Daoy (cell line): ENCODE measurements around the gene MYMX. TPM values are rescaled to one million over a fixed set of nuclear protein-coding genes. Genes with fewer than 3 reads are reported as not detected.
A peak's percentile ranks its signal among the peaks of the same experiment; 100 is the strongest.
"Not testable (repeated sequence)": the region's sequence is repeated elsewhere in the genome, so short reads cannot be mapped to it uniquely, and the experiment has no call there.

Source experiments
- DNase-seq: peaks from one replicate; pipeline ENCODE4 v3.0.0-alpha.2; 2015; ENCODE audit warnings: low read depth
- total RNA-seq: library from RNA; depleted of rRNA; stranded (reverse); fragments of >200 nt; shearing (Covaris generic); gene quantifications from 2 replicates; pipeline ENCODE4 v1.2.3, GENCODE V29; 2014; rRNA removed

Gene MYMX
- total RNA-seq = not detected in 2 replicates

DNA sequence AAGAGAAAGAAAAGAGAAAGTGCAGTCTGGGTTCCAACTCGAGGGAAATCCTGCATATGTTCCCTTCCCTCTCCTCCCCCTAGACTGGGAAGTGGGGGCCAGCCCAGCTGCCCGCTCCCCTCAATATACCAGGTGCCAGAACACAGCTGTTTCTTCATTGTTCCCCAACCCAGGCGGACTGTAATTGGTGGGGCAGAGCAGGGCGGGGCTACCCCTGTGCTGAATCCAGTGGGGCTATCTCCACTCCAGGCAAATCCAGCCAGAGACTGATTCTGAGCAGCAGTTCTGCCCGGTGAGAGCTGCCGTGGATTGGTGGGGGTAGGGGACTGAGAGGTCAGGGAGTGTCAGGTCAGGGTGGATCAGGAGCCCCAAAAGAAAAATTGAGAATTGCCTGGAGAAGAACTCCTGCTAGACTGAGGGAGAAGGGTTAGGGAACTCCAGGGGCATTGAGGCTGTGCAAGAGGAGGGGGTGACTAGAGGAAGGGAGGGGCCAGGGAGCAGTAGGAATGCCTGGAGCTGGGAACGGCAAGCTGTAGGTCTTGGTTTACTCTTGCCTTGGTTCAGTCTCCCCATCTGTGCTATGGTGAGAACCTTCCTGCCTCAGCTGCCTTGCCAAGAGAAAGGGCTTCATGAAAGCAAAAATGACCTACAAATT, at the start of gene MYMX:
MYMX (plus strand) TSS at position 250 of the 655 bp plus-strand sequence. CDS start 546 bp downstream, outside the sequence.
- no peak for DNase-seq

DNA sequence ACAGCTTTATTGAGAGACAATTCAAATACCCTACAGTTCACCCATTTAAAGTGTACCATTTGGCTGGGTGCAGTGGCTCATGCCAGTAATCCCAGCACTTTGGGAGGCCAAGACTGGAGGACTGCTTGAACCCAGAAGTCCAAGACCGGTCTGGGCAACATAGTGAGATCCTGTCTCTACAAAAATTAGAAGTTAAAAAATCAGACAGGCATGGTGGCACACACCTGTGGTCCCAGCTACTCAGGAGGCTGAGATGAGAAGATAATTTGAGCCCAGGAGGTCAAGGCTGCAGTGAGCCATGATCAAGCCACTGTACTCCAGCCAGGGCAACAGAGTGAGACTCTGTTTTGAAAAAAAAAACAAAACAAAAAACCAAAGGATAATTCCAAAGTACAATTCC, 49.2 kb upstream of the MYMX start:
- DNase-seq = no peak

DNA sequence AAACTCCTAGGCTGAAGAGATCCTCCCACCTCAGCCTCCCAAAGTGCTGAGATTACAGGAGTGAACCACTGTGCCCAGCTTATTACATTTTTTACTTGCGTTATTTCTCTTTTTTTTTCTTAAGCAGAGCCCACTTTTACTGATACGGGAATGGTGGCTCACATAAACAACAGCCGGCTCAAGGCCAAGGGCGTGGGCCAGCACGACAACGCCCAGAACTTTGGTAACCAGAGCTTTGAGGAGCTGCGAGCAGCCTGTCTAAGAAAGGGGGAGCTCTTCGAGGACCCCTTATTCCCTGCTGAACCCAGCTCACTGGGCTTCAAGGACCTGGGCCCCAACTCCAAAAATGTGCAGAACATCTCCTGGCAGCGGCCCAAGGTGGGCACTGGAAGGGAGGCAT, 47.6 kb upstream of the MYMX start:
- no peak for DNase-seq

DNA sequence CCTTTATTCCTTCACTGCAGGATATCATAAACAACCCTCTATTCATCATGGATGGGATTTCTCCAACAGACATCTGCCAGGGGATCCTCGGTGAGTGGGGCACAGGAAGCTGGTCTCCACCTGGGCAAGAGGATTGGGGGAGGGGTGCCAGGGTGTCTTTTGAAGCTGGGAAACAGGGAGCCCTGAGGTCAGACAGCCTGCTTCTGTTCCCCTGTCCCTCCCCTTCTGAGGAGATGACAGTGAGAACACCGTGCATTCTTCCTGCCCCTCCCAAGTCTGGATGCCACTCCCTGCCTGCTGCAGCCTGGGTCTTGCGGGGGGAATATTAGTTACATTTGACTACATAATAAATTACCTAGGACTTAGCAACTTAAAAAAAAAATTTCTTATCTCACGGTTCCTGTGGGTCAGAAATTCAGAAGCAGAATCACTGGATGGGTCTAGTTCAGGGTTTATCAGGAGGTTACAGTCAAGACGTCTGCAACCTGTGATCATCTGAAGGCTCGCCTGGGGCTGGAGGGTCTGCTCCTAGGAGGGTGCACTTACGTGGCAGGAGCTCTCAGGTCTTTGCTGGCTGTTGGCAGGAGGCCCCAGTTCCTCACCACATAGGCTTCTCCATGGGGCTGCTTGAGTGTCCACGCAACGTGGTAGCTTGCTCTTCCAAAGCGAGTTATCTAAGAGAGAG, 46.7 kb upstream of the MYMX start:
- no peak for DNase-seq

DNA sequence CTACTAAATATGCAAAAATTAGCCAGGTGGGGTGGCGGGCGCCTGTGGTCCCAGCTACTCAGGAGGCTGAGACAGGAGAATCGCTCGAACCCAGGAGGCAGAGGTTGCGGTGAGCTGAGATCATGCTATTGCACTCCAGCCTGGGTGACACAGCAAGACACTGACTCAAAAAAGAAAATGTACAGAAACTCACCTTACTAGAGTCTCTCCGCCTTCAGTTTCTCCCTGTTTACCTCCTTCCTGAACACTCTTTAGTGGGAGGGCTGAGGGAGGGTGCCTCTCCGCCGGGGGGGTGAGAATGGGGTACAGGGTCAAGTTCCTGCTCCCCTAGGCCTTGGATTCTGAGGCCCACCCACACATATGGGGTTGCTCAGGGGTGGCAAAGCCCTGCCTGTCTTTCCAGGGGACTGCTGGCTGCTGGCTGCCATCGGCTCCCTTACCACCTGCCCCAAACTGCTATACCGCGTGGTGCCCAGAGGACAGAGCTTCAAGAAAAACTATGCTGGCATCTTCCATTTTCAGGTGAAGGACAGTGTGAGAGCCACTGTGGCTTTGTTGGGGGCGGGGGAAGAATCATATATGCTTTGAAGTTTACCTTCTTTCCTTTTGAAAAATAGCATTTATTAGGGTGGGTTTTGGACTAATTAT, 44.7 kb upstream of the MYMX start:
- DNase-seq = no peak

DNA sequence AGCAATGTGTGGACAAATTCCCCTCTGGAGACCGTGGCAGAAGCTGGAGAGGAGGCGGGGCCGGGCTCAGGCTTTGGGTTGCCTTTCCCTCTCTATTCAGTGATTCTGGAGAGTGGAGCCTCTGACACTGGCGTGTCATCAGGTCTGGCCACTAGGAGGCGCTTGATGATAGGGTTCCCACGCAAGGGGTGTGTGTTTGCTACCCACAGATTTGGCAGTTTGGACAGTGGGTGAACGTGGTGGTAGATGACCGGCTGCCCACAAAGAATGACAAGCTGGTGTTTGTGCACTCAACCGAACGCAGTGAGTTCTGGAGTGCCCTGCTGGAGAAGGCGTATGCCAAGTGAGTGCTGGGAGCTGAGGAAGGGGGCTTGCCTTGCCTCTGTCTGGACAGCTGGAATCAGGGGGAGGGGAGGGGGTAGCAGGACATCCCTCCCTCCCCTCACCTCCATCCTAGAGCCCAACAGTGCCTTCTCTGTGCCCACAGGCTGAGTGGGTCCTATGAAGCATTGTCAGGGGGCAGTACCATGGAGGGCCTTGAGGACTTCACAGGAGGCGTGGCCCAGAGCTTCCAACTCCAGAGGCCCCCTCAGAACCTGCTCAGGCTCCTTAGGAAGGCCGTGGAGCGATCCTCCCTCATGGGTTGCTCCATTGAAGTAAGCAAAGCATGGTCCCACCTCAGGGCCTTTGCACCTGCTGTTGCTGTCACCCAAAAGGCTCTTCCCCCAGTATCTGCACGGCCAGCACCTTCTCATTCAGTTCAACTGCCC, 43.8 kb upstream of the MYMX start:
- DNase-seq = peak; percentile 78

DNA sequence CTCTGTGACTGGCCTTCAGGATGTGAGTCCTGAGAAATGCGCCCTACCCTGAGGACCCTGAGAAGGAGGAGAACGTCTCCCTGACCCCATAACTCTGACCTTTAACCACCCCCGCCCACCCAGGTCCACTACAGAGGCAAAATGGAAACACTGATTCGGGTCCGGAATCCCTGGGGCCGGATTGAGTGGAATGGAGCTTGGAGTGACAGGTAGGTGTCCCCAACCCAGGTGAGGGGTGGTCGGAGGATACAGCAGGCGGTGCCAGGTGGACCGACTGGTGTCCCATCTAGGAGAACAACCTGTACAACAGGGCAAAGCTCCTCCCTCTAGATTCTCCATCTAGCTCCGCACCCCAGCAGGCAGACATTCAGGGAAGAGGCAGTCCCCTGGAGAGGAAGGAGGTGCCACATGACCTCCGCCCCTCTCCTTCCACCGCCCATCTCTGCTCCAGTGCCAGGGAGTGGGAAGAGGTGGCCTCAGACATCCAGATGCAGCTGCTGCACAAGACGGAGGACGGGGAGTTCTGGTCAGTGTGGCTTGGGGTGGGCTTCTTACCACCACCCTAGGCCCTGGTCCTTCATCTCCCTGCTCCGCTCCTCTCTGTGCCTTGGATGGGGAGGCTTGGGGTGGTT, 40.5 kb upstream of the MYMX start:
- no peak for DNase-seq

DNA sequence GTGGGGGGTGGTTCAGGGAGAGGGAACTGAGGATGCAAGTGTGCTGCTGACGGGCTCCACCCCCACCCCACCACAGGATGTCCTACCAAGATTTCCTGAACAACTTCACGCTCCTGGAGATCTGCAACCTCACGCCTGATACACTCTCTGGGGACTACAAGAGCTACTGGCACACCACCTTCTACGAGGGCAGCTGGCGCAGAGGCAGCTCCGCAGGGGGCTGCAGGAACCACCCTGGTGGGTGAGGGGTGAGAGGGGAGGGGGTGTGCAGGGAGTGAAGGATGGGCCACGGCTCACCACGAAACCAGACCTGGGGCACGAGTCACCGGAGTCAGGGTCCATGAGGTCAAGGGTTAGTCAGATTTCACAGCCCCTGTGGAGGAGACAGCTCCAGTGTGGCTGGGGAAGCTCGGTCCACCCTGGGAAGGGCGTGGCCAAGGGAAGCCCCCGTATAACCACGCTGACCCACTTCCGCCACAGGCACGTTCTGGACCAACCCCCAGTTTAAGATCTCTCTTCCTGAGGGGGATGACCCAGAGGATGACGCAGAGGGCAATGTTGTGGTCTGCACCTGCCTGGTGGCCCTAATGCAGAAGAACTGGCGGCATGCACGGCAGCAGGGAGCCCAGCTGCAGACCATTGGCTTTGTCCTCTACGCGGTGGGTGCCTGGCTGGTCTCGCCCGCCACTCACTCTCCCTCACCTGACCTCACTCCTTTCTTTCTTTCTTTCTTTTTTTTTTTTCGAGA, 39.8 kb upstream of the MYMX start:
- no peak for DNase-seq

DNA sequence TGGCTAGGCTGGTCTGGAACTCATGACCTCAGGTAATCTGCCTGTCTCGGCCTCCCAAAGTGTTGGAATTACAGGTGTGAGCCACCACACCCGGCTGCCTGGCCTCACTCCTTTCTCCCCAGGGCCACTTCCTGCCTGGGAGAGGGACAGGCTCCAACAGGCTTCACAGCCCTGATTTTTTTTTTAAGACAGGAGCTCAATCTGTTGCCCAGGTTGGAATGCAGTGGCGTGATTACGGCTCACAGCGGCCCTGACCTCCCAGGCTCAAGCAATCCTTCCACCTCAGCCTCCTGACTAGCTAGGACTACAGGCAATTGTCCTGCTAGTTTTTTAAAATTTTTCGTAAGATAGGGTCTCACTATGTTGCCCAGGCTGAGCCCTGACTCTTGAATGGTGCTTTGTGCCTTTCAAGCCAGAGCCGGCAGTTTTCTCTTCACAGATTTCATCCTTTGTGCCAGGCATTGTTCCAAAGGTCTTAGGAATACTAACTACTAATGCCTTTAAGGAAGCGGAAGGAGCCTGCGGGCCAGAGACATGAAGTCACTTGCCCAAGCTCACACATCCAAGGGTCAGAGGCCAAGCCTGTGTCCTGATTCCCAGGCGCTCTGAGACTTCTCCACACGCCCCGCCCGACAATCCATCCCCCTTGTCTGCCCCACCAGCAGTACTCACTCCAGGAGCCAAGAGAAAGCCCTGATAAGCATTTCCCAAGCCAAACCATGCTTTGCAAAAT, 38.9 kb upstream of the MYMX start:
- no peak for DNase-seq

DNA sequence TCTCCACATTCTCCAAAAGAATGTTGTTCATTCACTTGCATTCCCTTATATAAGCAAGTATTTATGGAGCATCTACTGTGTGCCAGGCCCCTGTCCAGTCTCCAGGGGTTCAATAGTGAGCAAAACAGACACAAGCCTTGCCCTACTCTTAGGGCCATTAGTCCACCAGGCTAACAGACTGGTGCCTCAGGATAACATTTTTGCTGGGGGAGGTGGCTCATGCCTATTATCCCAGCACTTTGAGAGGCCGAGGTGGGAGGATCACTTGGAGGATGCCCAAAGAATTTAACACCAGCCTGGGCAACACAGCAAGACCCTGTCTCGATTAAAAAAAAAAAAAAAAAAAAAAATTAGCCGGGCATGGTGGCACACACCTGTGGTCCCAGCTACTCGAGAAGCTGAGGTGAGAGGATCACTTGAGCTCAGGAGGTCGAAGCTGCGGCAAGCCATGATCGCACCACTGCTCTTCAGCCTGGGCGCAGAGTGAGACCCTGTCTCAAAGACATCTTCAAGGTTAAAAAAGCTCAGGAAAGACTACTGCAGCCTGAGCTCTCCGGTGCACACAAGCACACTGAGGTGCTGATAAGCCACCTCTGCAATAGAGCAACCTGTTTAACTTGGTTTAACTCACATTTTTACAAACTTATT, 38.2 kb upstream of the MYMX start:
- no peak for DNase-seq

DNA sequence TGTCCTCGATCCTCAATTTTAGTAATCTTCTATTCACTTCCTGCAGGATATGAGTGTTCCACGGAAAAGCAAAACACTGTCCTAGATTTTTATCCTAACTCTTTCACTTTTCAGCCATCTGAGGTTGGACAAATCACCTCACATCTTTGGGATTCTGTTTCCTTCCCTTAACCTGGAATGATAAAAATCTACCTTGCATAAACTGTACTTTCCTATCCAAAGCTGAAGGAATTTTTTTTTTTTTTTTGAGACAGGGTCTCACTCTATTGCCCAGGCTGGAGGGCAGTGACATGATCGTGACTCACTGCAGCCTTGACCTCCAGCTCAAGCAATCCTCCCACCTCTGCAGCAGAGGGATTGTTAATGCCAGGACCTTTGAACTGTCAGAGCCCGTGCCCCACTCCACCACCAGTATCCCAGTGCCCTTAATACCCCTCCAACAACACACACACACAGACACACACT, 37.6 kb upstream of the MYMX start:
- no peak for DNase-seq

DNA sequence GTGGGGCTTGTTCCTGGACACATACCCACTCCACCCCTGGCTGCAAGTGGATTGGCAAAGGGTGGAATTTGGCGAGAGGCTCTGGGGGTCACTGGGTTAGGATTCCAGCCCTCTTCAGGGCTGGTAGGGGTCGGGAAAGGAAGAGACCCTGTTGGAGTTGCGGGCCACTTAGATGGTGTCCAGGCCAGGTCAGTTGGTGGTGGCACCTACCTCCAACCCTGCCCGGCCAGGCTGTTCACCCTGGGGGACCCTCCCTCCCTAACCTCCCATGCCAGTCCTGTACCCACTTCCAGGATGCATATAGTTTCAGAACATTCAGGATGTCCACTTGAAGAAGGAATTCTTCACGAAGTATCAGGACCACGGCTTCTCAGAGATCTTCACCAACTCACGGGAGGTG, 37.1 kb upstream of the MYMX start:
- no peak for DNase-seq

DNA sequence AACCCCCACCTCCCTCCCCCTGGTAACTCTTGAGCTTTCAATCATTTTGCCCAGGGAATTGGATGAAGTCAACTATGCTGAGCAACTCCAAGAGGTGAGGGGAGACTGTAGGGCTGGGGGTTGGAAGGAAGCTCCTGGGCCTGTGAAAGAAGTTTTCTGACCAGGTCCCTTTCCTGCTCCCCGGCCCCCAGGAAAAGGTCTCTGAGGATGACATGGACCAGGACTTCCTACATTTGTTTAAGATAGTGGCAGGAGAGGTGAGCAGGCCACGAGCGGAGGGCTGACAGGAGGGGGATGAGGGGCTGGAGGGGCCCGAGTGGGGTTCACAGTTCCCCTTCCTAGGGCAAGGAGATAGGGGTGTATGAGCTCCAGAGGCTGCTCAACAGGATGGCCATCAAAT, 36.3 kb upstream of the MYMX start:
- no peak for DNase-seq

DNA sequence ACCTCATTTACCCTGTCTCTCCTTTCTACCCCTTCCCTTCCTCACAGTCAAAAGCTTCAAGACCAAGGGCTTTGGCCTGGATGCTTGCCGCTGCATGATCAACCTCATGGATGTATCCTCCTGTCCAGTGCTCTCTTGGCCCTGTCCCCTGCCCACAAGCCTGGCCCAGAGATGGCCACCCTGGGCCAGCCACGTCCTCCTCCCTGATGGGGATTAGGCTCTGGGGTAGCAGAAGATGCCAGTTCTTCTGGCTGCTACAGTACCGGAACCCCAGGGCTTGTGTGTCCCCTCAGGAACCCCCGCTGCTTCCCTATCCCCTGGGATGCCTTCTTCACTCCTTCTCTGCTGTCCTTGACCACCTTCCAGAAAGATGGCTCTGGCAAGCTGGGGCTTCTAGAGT, 35.8 kb upstream of the MYMX start:
- no peak for DNase-seq

DNA sequence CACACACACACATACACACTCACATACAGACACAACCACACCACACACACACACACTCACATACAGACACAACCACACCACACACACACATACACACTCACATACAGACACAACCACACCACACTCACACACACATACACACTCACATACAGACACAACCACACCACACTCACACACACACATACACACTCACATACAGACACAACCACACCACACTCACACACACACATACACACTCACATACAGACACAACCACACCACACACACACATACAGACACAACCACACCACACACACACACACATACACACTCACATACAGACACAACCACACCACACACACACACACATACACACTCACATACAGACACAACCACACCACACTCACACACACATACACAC, 34.9 kb upstream of the MYMX start:
- DNase-seq = not testable (repeated sequence)

DNA sequence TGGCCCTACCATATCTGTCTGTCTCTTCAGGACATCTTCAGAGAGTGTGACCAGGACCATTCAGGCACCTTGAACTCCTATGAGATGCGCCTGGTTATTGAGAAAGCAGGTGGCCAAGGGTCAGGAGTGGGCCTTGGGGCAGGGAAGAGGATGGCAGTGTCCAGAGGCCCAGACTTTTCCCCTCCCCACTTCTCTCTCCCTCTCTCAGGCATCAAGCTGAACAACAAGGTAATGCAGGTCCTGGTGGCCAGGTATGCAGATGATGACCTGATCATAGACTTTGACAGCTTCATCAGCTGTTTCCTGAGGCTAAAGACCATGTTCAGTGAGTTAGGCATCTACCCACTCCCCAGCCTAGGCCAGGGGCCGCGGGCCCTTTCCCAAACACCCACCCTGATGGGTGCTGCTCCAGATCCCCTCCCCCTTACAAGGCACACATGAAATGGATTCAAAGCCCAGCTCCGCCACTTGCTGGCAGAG, 33.8 kb upstream of the MYMX start:
- no peak for DNase-seq

DNA sequence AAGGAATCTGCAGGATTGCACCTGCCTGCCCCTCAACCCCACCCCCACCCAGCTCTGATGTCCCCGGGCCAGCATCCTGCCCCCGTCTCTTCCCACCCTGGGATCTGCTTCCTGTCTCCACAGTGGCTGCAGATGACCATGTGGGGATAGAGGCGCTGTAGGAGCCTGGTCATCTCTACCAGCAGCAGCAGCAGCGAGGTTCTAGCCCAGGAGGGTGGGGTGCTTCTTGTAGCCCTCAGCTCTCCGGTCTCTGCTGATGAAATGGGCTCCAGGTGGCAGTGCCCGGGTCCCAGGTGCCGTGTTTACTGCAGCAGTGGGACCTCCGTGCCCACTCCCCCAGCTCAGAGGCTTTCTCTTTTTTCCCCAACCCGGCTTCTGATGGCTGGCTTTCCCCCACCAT, 32.9 kb upstream of the MYMX start:
- no peak for DNase-seq

DNA sequence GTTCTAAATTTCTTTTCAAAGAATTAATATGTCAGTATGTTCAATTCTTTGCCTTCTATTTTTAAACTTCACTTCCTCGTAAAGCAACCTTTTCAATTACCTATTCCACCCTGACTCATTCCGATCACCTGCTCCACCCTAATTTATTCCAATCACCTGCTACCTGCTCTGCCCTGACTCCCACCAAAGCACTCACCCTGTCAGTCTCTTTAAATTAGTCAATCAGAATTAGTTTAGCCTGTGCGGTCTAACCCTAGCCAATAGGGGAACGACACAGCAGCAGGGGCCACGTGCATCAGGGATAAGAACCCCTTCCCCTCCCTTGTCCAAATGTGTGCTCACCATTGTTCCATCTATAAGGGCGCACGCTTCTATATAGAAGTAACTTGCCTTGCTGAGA, 31.4 kb upstream of the MYMX start:
- not testable (repeated sequence) for DNase-seq

DNA sequence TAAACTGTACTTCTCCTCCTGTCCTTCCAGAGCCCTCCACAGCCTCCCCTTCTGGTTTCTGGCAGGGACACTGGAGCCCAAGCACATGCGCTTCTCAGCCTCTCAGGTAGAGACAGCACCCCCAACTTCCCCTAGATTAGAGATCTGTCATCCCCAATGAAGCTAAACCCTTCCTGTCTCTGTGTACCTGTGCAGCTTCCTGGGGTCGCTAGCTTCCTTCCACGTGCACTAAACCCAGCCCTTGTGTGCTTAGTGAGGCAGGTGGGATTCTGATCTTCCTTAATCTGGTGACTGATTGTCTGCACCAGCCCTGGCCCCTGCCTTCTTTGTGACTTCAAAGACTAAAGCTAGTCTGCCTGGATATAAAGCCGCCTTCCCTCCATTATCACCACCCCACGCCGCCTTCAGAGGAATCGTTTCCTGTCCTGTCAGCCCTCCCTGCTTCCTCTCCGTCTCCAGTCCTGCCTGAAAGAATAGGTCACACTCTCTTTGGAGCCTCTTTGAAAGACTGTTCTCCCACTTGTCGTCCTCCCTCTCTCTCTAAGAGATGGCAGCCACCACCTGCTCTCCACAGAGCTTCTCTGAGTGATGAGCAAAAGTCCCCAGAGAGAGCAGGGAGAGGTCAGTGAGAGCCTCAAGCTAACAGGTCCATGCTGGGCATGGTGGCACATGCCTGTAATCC, 30.6 kb upstream of the MYMX start:
- no peak for DNase-seq
